Measurements from ENCODE around the gene PATZ1. TPM values are rescaled to one million over a fixed set of nuclear protein-coding genes. Genes with fewer than 3 reads are reported as not detected.

Gene PATZ1
- total and polyA plus RNA-seq, 2 donors (not counting 1 experiment from before 2014, with no cell fraction given) = 6.1 to 15.9 TPM

DNA sequence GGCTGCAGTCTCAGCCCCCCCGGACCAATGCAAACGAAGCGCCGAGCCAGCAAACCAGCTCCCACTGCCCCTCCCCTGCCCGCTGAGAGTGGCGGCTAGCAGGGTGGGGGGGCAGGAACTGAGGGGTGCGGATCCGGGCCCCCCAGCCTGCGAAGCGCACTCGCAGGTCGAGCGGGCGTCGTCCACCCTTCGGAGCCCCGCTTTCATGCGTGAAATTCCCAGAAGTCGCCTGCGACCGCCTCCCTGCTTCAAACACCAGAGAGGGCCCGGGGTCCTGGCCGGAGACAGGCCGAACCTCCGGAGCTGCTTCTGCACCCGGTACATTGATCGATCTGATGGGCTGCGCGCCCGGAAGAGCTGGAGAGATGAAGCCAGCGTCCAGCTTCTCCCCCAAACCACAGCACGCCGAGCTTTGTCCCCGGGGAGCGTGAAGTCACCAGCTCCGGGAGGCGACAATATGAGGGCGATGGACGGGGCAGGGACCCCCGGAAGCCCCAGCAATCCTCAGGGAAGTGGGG lies 646 bp upstream of the PATZ1 start:
- TF ChIP-seq, protein P1, sequence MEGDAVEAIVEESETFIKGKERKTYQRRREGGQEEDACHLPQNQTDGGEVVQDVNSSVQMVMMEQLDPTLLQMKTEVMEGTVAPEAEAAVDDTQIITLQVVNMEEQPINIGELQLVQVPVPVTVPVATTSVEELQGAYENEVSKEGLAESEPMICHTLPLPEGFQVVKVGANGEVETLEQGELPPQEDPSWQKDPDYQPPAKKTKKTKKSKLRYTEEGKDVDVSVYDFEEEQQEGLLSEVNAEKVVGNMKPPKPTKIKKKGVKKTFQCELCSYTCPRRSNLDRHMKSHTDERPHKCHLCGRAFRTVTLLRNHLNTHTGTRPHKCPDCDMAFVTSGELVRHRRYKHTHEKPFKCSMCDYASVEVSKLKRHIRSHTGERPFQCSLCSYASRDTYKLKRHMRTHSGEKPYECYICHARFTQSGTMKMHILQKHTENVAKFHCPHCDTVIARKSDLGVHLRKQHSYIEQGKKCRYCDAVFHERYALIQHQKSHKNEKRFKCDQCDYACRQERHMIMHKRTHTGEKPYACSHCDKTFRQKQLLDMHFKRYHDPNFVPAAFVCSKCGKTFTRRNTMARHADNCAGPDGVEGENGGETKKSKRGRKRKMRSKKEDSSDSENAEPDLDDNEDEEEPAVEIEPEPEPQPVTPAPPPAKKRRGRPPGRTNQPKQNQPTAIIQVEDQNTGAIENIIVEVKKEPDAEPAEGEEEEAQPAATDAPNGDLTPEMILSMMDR (conservative IDR thresholded peaks at IDR 0.05 in 1 of 2, IDR thresholded peaks at IDR 0.05 in 1 of 2; ENCODE audit: low read depth in 1 of 2, low read length in 2 of 2) = no peak
- no peak for TF ChIP-seq EZH2 (IDR thresholded peaks at IDR 0.05; ENCODE audit: low read length, missing control alignments)
- peak; percentile 58 to 61 for DNase-seq (ENCODE audit: low read depth in 2 of 2)
- Histone ChIP-seq H3K27ac (ENCODE audit: insufficient read depth, low read length) (peak overlapping the region; percentile 17), H3K4me2 (ENCODE audit: extremely low read depth, insufficient read depth, low read length) (peak overlapping the region; percentile 87), H3K4me1 (ENCODE audit: control insufficient read depth, extremely low read depth, insufficient read depth, low read length) (peaks cover 15% of the 10 kb centered on the region), H3K36me3 (ENCODE audit: control insufficient read depth, insufficient read depth, low read length) (peaks cover 10% of the 10 kb centered on the region), H3K4me3 (replicated peaks in 1 of 4; ENCODE audit: control extremely low read depth in 1 of 4, insufficient read depth in 1 of 4, low read depth in 3 of 4, low read length in 4 of 4) (peak overlapping the region; percentile 40 to 69 (median 60)), H3K79me2 (ENCODE audit: control insufficient read depth, insufficient read depth, low read length) (no peaks in the 10 kb centered on the region), H3K27me3 (ENCODE audit: control insufficient read depth, insufficient read depth, low read length) (peaks cover 3% of the 10 kb centered on the region), H2AFZ (ENCODE audit: low read length) (peak overlapping the region; percentile 33), H4K20me1 (ENCODE audit: control insufficient read depth, extremely low read depth, insufficient read depth, low read length) (no peaks in the 10 kb centered on the region), H3K9me3 (ENCODE audit: control insufficient read depth, insufficient read depth, low read depth, low read length) (no peaks in the 10 kb centered on the region), H3K9ac (ENCODE audit: insufficient read depth, low read length) (peak overlapping the region; percentile 48)

DNA sequence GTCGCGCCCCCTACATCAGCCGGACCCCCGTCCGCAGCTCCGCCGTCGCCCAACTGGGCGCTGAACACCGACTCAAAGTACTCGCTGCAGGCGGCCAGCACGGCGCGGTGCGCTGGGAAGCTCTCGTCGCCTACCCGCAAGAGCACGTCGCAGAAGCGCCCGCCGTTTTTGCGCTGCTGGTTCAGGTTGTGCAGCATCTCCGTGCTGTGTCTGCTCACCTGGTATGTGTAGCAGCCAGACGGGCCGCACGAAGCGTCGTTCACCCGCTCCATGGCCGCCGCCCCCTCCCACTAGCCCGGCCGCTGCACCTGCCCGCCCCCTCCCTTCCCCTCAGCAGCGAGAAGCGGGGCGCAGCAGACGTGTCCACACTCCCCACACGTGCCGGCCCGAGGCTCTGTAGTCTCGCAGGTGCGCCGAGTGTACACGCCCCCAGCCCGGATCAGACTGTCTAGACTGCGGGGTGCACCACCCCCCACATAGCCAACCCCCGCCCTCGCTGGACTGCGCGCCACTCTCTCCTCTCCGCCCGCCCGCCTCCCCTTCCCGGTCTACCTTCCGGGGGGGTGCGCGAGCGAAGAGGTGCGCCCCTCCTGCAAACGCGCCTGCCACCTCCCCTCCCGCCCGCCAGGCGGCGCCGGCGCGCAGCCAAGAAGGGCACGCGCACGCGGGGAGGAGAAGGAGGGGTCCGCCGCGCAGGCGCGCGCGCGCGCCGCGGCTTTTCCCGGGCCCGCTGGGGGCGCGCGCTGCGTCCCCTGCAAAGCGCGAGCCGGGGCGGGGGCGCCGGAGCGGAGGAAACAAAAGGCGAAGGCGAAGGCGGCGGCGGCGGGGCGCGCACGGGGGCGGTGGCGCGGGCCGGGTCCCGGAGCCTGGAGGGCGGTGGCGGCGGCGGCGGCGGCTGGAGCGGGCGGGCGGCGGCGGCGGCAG lies 553 bp downstream of the PATZ1 start:
- DNase-seq (ENCODE audit: low read depth in 2 of 2) = peak; percentile 82 to 84
- Histone ChIP-seq H3K27me3 (ENCODE audit: control insufficient read depth, insufficient read depth, low read length) (peaks cover 2% of the 10 kb centered on the region), H3K9me3 (ENCODE audit: control insufficient read depth, insufficient read depth, low read depth, low read length) (no peaks in the 10 kb centered on the region), H4K20me1 (ENCODE audit: control insufficient read depth, extremely low read depth, insufficient read depth, low read length) (no peaks in the 10 kb centered on the region), H3K4me3 (replicated peaks in 1 of 4; ENCODE audit: control extremely low read depth in 1 of 4, insufficient read depth in 1 of 4, low read depth in 3 of 4, low read length in 4 of 4) (peak overlapping the region; percentile 51 to 66 (median 59)), H3K4me1 (ENCODE audit: control insufficient read depth, extremely low read depth, insufficient read depth, low read length) (peaks cover 15% of the 10 kb centered on the region), H2AFZ (ENCODE audit: low read length) (no peak overlapping the region), H3K36me3 (ENCODE audit: control insufficient read depth, insufficient read depth, low read length) (peaks cover 10% of the 10 kb centered on the region), H3K9ac (ENCODE audit: insufficient read depth, low read length) (peak overlapping the region; percentile 42), H3K79me2 (ENCODE audit: control insufficient read depth, insufficient read depth, low read length) (no peaks in the 10 kb centered on the region), H3K4me2 (ENCODE audit: extremely low read depth, insufficient read depth, low read length) (peak overlapping the region; percentile 82), H3K27ac (ENCODE audit: insufficient read depth, low read length) (no peak overlapping the region)
- no peak for TF ChIP-seq EZH2 (IDR thresholded peaks at IDR 0.05; ENCODE audit: low read length, missing control alignments)
- TF ChIP-seq, protein P1 (conservative IDR thresholded peaks at IDR 0.05 in 1 of 2, IDR thresholded peaks at IDR 0.05 in 1 of 2; ENCODE audit: low read depth in 1 of 2, low read length in 2 of 2) = peak; percentile 47 to 75

DNA sequence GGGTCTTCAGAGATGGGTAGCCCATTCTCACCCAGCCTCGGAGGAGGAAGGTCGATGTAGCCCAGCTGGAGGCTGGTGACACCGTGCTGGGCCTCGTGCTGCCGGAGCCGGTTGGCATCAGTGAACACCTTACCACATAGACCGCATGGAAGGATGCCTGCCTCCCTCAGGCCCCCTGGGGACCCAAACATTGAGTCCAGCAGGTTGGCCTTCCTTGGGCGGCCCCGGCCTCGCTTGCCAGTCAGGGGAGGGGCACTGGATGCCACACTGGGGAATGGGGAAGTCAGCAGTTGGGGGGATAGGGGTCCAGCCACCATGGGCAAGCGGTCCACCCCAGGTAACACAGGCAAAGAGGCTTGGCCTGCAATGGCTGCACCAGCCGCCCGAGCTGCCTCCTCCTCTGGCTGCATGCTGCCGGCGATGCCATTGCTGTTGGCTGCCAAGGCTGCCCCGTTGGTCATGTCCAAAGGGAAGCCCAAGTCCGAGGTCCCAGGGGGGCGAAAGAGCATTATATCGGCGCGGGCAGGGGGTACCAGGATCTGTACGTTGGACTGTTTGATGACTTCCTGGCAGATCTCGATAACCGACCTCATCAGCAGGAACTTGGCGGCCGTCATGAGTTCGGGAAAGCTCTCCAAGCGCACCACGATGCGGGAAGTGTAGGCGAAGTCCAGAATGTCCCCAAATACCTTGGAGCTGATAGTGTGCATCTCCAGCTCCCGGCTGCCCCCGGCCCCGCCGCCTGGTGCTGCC lies 1.4 kb downstream of the PATZ1 start:
- no peak overlapping the region for H2AFZ ChIP-seq (ENCODE audit: low read length)
- TF ChIP-seq EZH2 (IDR thresholded peaks at IDR 0.05; ENCODE audit: low read length, missing control alignments) = no peak
- TF ChIP-seq, protein P1 (conservative IDR thresholded peaks at IDR 0.05 in 1 of 2, IDR thresholded peaks at IDR 0.05 in 1 of 2; ENCODE audit: low read depth in 1 of 2, low read length in 2 of 2) = no peak
- H3K4me2 ChIP-seq (ENCODE audit: extremely low read depth, insufficient read depth, low read length) = peak overlapping the region; percentile 82
- peaks cover 13% of the 10 kb centered on the region for H3K36me3 ChIP-seq (ENCODE audit: control insufficient read depth, insufficient read depth, low read length)
- H3K79me2 ChIP-seq (ENCODE audit: control insufficient read depth, insufficient read depth, low read length) = no peaks in the 10 kb centered on the region
- no peak overlapping the region for H3K27ac ChIP-seq (ENCODE audit: insufficient read depth, low read length)
- peak overlapping the region; percentile 30 for H3K9ac ChIP-seq (ENCODE audit: insufficient read depth, low read length)
- peak; percentile 62 to 63 for DNase-seq (ENCODE audit: low read depth in 2 of 2)
- H3K4me1 ChIP-seq (ENCODE audit: control insufficient read depth, extremely low read depth, insufficient read depth, low read length) = peaks cover 15% of the 10 kb centered on the region
- no peaks in the 10 kb centered on the region for H3K27me3 ChIP-seq (ENCODE audit: control insufficient read depth, insufficient read depth, low read length)
- no peaks in the 10 kb centered on the region for H3K9me3 ChIP-seq (ENCODE audit: control insufficient read depth, insufficient read depth, low read depth, low read length)
- H3K4me3 ChIP-seq (replicated peaks in 1 of 4; ENCODE audit: control extremely low read depth in 1 of 4, insufficient read depth in 1 of 4, low read depth in 3 of 4, low read length in 4 of 4) = peak overlapping the region; percentile 54 to 65 (median 59)
- no peaks in the 10 kb centered on the region for H4K20me1 ChIP-seq (ENCODE audit: control insufficient read depth, extremely low read depth, insufficient read depth, low read length)
